Measurements from ENCODE around the gene SLC35E3.
"Not testable (repeated sequence)": the region's sequence is repeated elsewhere in the genome, so short reads cannot be mapped to it uniquely, and the experiment has no call there.

SLC35E3 gene

DNA sequence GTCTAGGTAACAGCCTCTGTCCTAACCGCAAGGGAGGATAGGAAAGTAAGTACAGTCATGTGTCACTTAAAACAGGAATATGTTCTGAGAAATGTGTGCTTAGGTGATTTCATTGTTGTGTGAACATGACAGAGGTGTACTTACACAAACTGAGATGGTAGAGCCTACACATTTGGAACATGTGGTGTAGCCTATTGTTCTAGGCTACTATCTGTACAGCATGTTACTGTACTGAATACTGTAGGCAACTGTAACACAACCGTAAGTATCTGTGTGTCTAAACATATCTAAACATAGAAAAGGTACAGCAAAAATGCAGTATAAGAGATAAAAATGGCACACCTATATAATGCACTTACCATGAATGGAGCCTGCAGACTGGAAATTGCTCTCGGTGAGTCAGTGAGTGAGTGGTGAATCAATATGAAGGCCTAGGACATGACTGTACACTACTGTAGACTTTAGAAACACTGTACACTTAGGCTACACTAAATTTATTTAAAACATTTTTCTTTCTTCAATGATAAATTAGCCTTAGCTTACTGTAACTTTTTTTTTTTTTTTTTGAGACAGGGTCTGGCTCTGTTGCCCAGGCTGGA lies 48.8 kb downstream of the SLC35E3 start:
- H3K4me3 ChIP-seq (ENCODE audit: low read depth, low read length) = no peak overlapping the region
- DNase-seq (ENCODE audit: low read depth) = no peak
- in situ Hi-C loops (cut with HindIII; ENCODE audit: low sequenced_read_pairs) = no loop called here
- TF ChIP-seq, protein P1, sequence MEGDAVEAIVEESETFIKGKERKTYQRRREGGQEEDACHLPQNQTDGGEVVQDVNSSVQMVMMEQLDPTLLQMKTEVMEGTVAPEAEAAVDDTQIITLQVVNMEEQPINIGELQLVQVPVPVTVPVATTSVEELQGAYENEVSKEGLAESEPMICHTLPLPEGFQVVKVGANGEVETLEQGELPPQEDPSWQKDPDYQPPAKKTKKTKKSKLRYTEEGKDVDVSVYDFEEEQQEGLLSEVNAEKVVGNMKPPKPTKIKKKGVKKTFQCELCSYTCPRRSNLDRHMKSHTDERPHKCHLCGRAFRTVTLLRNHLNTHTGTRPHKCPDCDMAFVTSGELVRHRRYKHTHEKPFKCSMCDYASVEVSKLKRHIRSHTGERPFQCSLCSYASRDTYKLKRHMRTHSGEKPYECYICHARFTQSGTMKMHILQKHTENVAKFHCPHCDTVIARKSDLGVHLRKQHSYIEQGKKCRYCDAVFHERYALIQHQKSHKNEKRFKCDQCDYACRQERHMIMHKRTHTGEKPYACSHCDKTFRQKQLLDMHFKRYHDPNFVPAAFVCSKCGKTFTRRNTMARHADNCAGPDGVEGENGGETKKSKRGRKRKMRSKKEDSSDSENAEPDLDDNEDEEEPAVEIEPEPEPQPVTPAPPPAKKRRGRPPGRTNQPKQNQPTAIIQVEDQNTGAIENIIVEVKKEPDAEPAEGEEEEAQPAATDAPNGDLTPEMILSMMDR (IDR thresholded peaks at IDR 0.05; ENCODE audit: low read depth, low read length, missing control alignments) = no peak

DNA sequence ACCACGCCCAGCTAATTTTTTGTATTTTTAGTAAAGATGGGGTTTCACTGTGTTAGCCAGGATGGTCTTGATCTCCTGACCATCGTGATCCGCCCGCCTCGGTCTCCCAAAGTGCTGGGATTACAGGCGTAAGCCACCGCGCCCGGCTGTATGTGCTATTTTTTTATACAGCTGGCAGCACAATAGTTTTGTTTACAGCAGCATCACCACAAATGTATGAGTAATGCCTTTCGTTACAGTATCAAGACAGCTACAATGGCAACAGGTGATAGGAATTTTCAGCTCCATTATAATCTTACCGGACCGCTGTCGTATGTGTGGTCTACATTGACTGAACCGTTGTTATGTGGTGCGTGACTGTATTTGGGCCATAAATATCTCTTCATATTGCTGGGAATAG lies 50.4 kb downstream of the SLC35E3 start:
- no peak overlapping the region for H3K4me3 ChIP-seq (ENCODE audit: low read depth, low read length)
- in situ Hi-C loops (cut with HindIII; ENCODE audit: low sequenced_read_pairs) = no loop called here
- TF ChIP-seq, protein P1 (IDR thresholded peaks at IDR 0.05; ENCODE audit: low read depth, low read length, missing control alignments) = no peak
- DNase-seq (ENCODE audit: low read depth) = no peak

DNA sequence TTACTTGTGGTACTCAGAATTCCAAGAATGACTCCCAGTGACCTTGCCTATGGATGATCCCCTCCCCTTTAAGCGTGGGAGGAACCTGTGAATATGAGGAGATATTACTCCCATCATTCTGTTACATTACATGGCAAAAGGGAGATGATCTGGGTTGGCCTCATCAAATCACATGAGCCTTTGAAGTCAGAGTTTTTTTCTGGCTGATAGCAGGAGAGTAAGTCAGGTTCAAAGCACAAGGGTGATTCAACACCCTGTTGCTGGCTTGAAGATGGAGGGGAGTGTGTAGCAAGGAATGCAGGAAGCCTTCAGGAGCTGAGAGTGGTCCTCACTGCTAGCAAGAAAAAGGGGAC lies 52.9 kb downstream of the SLC35E3 start:
- DNase-seq (ENCODE audit: low read depth) = no peak
- TF ChIP-seq, protein P1 (IDR thresholded peaks at IDR 0.05; ENCODE audit: low read depth, low read length, missing control alignments) = no peak
- in situ Hi-C loops (cut with HindIII; ENCODE audit: low sequenced_read_pairs) = no loop called here
- H3K4me3 ChIP-seq (ENCODE audit: low read depth, low read length) = no peak overlapping the region

DNA sequence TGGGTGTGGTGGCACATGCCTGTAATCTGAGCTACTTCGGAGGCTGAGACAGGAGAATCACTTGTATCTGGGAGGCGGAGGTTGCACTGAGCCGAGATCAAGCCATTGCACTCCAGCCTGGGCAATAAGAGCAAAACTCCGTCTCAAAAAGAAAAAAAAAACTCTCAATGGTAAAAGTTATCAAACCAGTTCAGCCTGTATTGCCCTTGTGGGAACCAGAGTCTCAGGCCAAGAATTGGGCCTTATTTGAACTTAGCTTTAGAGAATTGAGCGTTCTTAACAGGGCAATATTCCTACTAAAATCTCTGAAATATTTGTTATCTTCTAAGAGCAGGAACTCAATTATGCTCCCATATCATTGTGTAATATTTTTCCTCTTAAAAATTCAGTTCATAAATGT lies 54.3 kb downstream of the SLC35E3 start:
- no peak for DNase-seq (ENCODE audit: low read depth)
- in situ Hi-C loops (cut with HindIII; ENCODE audit: low sequenced_read_pairs) = no loop called here
- H3K4me3 ChIP-seq (ENCODE audit: low read depth, low read length) = no peak overlapping the region
- TF ChIP-seq, protein P1 (IDR thresholded peaks at IDR 0.05; ENCODE audit: low read depth, low read length, missing control alignments) = no peak

DNA sequence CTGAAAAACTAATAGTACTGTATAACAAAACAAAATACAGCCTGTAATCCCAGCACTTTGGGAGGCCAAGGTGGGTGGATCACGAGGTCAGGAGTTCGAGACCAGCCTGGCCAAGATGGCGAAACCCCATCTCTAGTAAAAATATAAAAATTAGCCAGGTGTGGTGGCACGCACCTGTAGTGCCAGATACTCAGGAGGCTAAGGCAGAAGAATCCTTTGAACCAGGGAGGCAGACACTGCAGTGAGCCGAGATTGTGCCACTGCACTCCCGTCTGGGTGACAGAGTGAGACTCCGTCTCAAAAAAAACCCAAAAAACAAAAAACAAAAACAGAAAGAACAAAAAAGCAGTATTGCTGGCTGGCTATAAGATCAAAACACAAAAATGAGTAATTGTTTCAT lies 55.1 kb downstream of the SLC35E3 start:
- H3K4me3 ChIP-seq (ENCODE audit: low read depth, low read length); in situ Hi-C loops (cut with HindIII; ENCODE audit: low sequenced_read_pairs); DNase-seq (ENCODE audit: low read depth): not testable (repeated sequence)

DNA sequence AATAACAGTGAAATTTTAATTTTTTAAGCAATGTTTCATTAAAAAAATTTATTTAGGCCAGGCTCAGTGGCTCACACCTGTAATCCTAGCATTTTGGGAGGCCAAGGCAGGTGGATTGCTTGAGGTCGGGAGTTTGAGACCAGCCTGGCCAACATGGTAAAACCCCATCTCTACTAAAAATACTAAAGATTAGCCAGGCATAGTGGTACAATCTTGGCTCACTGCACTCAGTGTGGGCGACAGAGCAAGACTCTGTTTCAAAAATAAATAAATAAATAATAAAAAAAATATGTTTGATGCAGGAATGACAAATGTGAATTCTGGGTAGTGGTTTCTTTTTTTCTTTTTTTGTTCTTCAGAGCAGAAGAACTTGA lies 56.4 kb downstream of the SLC35E3 start:
- H3K4me3 ChIP-seq (ENCODE audit: low read depth, low read length); DNase-seq (ENCODE audit: low read depth); in situ Hi-C loops (cut with HindIII; ENCODE audit: low sequenced_read_pairs): not testable (repeated sequence)

DNA sequence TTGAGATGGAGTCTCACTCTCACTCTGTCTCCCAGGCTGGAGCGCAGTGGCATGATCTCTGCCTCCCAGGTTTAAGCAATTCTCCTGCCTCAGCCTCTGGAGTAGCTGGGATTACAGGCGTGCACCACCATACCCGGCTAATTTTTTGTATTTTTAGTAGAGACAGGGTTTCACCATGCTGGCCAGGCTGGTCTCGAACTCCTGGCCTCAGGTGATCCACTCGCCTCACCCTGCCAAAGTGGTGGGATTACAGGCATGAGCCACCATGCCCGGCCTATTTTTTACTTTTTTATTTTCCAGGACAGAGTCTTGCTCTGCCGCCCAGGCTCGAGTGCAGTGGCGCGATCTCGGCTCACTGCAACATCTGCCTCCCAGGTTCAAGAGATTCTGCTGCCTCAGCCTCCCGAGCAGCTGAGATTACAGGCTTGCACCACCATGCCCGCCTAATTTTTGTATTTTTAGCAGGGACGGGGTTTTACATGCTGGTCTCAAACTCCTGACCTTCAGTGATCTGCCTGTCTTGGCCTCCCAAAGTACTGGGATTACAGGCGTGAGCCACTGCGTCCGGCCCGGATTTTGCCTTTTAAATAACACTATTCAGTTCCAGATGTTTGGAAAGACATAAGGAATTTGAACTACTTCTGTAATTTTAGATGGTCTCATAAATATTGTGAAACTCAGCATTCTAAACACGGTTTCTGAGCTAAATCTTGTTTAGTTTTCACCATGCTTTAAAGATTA lies 57.1 kb downstream of the SLC35E3 start:
- in situ Hi-C loops (cut with HindIII; ENCODE audit: low sequenced_read_pairs); H3K4me3 ChIP-seq (ENCODE audit: low read depth, low read length); DNase-seq (ENCODE audit: low read depth): not testable (repeated sequence)

DNA sequence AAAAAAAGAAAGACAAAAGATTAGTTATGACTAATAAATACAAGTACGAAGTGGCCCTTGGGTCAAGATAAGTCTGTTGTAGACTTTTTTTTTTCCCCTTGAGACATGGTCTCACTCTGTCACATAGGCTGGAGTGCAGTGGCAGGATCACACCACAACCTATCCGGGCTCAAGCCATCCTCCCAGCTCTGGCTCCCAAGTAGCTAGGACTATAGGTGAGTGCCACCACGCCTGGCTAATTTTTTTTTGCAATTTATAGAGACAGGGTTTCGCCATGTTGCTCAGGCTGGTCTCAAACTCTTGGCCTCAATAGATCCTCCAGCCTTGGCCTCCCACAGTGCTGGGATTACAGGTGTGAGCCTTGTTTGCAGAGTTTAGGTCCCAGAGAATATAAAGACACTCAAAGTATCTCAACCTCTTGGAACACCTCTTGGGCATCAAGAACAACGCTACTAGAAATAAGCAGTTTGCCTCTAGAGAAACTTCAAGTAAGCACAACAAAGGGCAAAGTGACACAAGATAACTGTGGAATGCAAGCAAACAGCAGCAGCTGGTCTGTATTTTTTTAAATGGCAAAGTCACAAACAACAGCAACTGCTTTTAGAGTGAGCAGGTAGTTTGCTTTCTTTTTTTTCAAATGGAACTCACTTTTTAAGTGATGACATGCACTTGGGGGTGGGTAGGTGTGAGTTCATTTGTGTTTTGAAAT lies 58.1 kb downstream of the SLC35E3 start:
- in situ Hi-C loops (cut with HindIII; ENCODE audit: low sequenced_read_pairs) = no loop called here
- H3K4me3 ChIP-seq (ENCODE audit: low read depth, low read length) = no peak overlapping the region
- DNase-seq (ENCODE audit: low read depth) = no peak
- TF ChIP-seq, protein P1 (IDR thresholded peaks at IDR 0.05; ENCODE audit: low read depth, low read length, missing control alignments) = no peak

Data from astrocyte of the cerebellum (primary cell).